Activated CD4-positive, alpha-beta T cell treated with anti-CD3 and anti-CD28 coated beads, Interleukin-2, amount 50 U/mL, for 48 hours (primary cell): ENCODE data around the gene ATF7IP.

Experiments used
- DNase-seq, 2 experiments: peaks; one replicate each; pipeline ENCODE4 v3.0.0-alpha.2; 2020

Gene ATF7IP

GRCh38 chr12:14417715-14418114, 52.2 kb downstream of the ATF7IP start:
- peak; percentile 40 to 63 for DNase-seq

- DNase-seq, result no peak
Observed at GRCh38 chr12:14418451-14418890, 53.0 kb downstream of the ATF7IP start.

- DNase-seq, result no peak
Observed at GRCh38 chr12:14422516-14423230, 57.2 kb downstream of the ATF7IP start.

GRCh38 chr12:14424545-14424944, 59.1 kb downstream of the ATF7IP start:
- DNase-seq, result no peak

GRCh38 chr12:14426792-14427191, 61.3 kb downstream of the ATF7IP start:
- no peak for DNase-seq

GRCh38 chr12:14427929-14428328, 62.4 kb downstream of the ATF7IP start:
- no peak for DNase-seq

- DNase-seq, result no peak
Observed at GRCh38 chr12:14430394-14430986, 65.0 kb downstream of the ATF7IP start.

- DNase-seq, result no peak
Observed at GRCh38 chr12:14431975-14432374, 66.5 kb downstream of the ATF7IP start.

- no peak for DNase-seq
Observed at GRCh38 chr12:14435627-14436026, 70.1 kb downstream of the ATF7IP start.

- DNase-seq, result no peak
Observed at GRCh38 chr12:14442221-14442881, 76.9 kb downstream of the ATF7IP start.

- no peak for DNase-seq
Observed at GRCh38 chr12:14443531-14443930, 78.0 kb downstream of the ATF7IP start.

GRCh38 chr12:14450479-14450878, 85.0 kb downstream of the ATF7IP start:
- no peak for DNase-seq

- no peak for DNase-seq
Observed at GRCh38 chr12:14452336-14452735, 86.9 kb downstream of the ATF7IP start.

- DNase-seq, result no peak
Observed at GRCh38 chr12:14452865-14453264, 87.4 kb downstream of the ATF7IP start.

- peak in 1 of 2 experiments; percentile 21 for DNase-seq
Observed at GRCh38 chr12:14454098-14454907, 88.8 kb downstream of the ATF7IP start.

- DNase-seq, result no peak
Observed at GRCh38 chr12:14460212-14460841, 94.8 kb downstream of the ATF7IP start.

- DNase-seq, result no peak
Observed at GRCh38 chr12:14471497-14471896, 106.0 kb downstream of the ATF7IP start.

GRCh38 chr12:14473707-14474287, 108.3 kb downstream of the ATF7IP start:
- DNase-seq, result no peak

- DNase-seq, result no peak
Observed at GRCh38 chr12:14479004-14479403, 113.5 kb downstream of the ATF7IP start.

- no peak for DNase-seq
Observed at GRCh38 chr12:14481201-14481600, 115.7 kb downstream of the ATF7IP start.

GRCh38 chr12:14482361-14482760, 116.9 kb downstream of the ATF7IP start:
- DNase-seq, result no peak

- DNase-seq, result no peak
Observed at GRCh38 chr12:14482886-14483285, 117.4 kb downstream of the ATF7IP start.
